HG02610 (cell line): Measurements from ENCODE around the gene LINGO1.

ENCODE experiments used
- ATAC-seq: cut with Tn5 transposase; IDR thresholded peaks from one replicate; pipeline ENCODE4 v1.9.1; 2021; ENCODE audit warnings: mild to moderate bottlenecking, moderate library complexity; ENCODE audit not compliant: unreplicated experiment

The LINGO1 gene

GRCh38 chr15:77632534-77633133 is at the start of gene LINGO1:
TSS of gene LINGO1 (minus strand) at chr15:77632912. CDS start at chr15:77632315, 597 bp downstream.
- ATAC-seq: no peak

- no peak for ATAC-seq
These were observed 48.6 kb upstream of the LINGO1 start for GRCh38 chr15:77681362-77681761.

GRCh38 chr15:77676569-77677375 is 44.1 kb upstream of the LINGO1 start:
- ATAC-seq: no peak

GRCh38 chr15:77675806-77676415 is 43.2 kb upstream of the LINGO1 start:
- ATAC-seq: no peak

DNA sequence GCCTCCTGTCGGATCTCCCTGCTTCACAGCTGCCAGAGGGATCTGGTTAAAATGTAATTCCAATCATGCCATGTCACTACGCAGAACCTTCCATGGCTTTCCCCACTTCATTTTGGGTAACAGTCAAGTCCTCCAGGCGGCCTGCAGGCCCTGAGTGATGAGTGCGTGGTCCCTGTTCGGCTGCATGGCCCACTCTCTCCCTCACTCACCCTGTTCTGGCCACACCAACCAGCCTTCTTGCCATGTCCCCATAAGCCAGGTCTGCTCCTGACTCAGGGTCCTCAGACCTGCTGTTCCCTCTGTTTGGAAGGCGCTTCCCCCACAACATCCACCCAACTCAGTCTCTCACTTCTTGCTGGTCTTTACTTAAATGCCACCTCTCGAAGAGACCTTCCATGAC is 41.6 kb upstream of the LINGO1 start:
- ATAC-seq: no peak

DNA sequence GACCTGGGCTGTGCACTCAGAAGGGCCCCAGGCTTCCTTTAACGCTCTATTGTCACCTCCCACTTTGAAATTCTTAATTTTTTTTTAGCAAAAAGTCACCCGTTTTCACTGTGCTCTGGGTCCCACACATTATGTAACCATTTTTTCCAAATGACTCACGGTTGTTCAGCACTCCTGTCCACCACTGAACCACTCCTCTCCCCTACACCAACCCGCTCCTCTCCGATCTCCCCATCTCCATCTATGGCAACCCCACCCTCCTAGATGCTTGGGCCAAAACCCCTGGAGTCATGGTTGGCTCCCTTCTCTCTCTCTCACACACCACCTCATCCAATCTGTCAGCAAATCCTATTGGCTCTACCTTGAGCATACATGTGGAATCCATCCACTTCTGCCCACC is 41.2 kb upstream of the LINGO1 start:
- ATAC-seq: no peak

DNA sequence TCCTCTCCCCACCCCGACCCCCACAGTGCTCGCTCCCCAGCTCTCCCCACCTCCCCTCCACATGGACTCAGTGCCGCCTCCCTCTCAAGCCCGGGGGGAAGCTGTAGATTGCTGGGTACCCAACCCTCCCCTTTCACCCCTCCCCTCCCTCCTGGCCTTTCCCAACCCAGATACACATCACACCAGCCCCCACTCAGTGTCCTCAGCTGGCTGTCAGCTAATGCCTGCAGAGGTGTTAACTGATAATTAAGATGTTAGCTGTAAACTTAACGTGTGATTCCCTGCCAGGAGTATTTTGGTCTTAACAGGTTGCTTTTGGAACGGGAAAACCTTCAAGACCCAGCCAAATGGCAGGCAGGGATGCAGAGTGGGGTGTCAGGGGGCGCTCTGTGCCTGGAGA is 39.4 kb upstream of the LINGO1 start:
- ATAC-seq: no peak

DNA sequence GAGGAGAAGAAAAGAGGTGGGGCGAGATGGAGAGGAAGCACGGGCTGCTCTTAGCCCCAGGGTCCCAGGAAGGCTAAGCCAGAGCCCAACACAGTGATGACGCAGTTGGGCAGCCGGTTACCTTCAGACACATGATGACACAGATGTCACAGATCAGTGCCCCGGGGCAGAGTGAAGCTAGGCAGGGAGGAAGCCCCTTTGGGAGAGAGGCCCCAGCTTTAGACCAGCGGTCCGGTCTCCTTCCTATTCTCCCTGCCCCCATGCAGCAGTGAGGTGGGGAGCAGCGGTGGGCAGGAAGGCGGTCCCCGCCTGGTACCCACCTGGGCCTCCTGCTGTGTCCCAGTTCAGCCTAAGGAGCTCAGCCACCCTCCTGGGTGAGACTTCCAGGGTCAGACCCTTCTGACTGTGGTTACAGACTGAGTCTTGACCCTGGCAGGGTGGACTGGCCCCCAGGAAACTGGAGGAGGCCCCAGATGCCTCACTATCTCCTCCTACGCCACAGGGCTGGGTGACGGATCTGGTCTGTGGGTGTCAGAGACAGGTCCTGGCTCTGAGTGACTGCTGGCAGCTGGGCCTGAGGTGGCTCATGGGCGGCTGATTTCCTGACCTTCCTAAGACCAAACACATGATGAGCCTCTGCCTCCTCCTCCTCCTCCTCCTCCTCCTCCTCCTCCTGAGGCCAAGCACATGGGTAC is 38.8 kb upstream of the LINGO1 start:
- ATAC-seq: no peak

DNA sequence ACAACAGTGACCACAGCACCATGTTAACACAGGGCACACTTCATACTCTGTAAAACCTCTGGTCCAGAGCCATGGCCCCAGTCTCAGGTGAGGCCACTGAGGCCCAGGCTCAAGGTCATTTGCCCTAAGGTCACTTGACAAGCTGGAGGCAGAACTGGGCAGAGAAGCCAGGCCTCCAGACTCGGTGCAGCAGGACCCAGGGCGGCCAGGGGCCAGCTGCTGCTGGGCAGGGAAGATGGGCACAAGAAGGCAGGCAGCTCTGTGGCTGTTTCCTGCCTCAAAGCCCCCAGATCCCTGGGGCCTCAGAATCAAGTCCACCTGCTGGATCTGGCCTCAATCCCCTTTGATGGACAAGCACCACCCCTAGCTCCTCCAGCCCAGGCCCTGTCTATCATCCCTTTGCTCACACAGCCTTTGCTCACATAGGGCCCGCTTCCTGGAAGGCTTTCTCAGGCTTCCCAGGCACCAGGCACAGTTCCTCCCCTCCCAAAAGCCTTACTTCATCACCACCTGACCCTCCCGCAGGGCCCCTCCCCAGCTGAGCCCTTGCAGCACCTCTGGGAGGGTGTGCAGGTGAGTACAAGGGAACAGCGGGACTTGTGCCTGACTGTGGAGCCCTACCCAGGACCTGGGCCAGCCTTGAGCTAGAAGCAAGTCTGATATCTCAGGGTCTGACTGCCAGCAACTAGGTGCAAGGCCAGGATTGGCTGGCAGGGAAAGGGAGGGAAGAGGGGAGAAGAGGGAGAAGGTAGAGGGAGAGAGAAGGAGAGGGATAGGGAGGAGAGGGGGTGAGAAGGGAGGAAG is 38.0 kb upstream of the LINGO1 start:
- no peak for ATAC-seq

DNA sequence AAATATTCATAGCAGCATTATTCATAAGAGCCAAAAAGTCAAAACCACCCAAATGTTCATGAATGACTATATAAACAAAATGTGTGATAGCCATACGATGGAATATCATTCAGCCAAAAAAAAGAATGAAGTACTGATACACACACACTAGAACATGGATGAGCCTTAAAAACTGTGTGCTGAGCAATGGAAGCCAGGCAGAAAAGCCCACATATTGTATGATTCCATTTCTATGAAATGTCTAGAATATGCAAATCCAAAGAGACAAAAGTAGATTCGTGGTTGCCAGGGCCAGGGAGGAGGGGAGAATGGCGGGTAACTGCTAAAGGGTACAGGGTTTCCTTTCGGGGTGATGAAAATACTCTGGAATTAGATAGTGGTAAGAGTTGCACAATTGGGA is 37.2 kb upstream of the LINGO1 start:
- ATAC-seq: no peak

- no peak for ATAC-seq
These were observed 34.9 kb upstream of the LINGO1 start for GRCh38 chr15:77667338-77668234.

DNA sequence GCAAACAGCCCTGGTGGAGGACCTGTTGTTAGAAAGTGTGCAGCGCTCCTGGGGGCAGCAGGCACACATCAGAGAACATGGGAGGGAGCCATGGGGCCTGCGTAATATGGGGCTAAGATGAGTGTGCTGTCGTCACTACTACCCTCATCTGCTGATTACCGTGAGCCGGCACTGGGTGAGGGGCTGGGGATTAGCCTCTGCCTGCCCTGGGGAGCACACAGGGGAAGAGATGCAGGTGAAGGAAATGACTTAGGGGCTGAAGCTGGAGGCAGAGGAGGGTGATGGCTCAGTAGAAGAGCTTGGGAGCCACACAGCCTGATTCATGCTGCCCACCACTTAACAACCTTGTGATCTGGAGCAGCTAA is 33.6 kb upstream of the LINGO1 start:
- no peak for ATAC-seq

DNA sequence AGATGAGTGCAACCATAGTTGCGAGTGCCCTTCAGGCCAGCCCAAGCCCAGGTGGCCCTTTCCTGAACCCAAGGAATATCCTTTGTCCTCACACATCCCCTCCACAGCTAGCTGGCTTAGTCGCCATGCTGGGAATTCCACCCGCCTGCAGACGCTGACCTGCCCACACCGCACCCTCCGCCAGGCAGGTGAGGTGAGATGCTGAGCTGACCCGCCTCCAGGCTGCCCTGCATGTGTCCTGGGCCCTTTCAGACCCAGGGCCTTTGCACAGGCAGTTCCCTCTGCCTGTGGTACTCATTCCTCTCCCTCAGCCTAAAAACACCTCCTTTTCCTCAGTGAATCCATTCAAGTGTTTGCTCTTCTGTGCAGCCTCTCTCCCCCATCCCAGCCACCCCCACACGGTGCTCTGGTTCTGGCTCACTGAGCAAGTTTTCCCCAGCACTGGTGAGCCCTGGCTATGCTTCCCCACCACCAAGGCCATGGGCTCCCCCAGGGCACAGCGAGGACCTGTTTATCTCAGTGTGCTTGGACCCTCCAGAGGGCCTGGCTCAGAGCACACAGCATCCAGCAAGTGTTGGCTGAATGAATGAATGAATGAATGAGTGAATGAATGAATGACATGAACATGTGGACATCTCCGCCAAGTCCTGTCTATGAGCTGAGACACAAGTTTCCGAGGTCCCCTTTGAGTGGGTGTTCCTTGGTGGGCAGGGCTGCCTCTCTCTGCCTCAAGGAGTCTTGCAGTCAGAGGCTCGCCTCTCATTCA is 33.0 kb upstream of the LINGO1 start:
- ATAC-seq: no peak

- no peak for ATAC-seq
These were observed 31.7 kb upstream of the LINGO1 start for GRCh38 chr15:77664428-77664827.

DNA sequence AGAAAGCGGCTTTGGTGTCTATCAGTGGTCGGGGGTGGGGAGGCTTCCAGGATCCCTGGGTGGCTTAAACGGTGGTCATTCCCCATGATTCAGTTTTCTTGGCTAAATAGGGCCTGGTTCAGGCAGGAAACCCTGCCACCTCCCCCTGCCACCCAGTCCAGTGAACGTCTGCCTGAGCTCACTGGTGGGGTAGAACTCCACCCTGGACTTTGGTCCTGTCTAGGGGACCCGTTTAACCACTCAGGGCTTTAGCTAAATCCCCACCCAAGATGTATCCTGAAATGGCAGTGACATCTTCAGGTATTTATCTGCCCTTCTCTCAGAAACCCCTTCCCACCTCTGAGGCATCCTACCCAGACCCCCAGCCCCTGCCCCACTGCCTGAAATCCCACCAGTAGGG is 30.5 kb upstream of the LINGO1 start:
- no peak for ATAC-seq

- ATAC-seq: no peak
These were observed 26.9 kb upstream of the LINGO1 start for GRCh38 chr15:77659350-77660321.

DNA sequence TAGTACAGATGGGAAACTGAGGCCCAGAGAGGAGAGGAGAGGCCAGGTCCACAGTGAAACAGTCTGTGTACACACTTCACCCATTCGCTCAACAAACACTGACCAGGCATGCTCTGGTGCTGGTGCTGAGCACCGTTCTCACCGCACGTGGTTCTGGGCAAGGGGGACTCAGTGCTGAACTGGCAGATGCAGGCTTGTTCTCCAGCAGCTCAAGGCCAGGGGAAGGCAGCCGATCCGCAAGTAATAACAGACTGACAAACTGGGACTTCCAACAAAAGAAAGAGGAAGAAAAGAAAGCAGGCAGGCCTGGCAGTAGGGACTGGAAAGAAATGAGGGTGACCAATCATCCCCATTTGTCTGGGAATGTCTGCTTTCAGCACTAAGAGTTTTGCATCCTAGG is 25.6 kb upstream of the LINGO1 start:
- ATAC-seq: no peak
